Measurements from ENCODE around the gene SLC4A2.
A peak's percentile ranks its signal among the peaks of the same experiment; 100 is the strongest.

SLC4A2 gene

GRCh38 chr7:151064454-151064853 lies 5.1 kb downstream of the SLC4A2 start:
- DNase-seq: no peak

GRCh38 chr7:151064993-151065392 lies 5.6 kb downstream of the SLC4A2 start:
- no peak for DNase-seq

- DNase-seq: no peak
These were observed 6.1 kb downstream of the SLC4A2 start for GRCh38 chr7:151065516-151065915.

GRCh38 chr7:151066273-151066974 lies 7.0 kb downstream of the SLC4A2 start:
- DNase-seq: no peak

GRCh38 chr7:151068069-151068773 lies 8.8 kb downstream of the SLC4A2 start:
- no peak for DNase-seq

- no peak for DNase-seq
These were observed 10.6 kb downstream of the SLC4A2 start for GRCh38 chr7:151069841-151070573.

- no peak for DNase-seq
These were observed 11.2 kb downstream of the SLC4A2 start for GRCh38 chr7:151070574-151070960.

GRCh38 chr7:151071032-151071866 lies 11.9 kb downstream of the SLC4A2 start:
- DNase-seq: no peak

- no peak for DNase-seq
These were observed 14.6 kb downstream of the SLC4A2 start for GRCh38 chr7:151073990-151074389.

- DNase-seq: no peak
These were observed 15.7 kb downstream of the SLC4A2 start for GRCh38 chr7:151074817-151075661.

- no peak for DNase-seq
These were observed 16.2 kb downstream of the SLC4A2 start for GRCh38 chr7:151075662-151075971.

- no peak for DNase-seq
These were observed 16.6 kb downstream of the SLC4A2 start for GRCh38 chr7:151075978-151076426.

GRCh38 chr7:151076863-151077704 lies 17.7 kb downstream of the SLC4A2 start:
- DNase-seq: no peak

GRCh38 chr7:151077705-151078232 lies 18.4 kb downstream of the SLC4A2 start:
- DNase-seq: no peak

- no peak for DNase-seq
These were observed 19.0 kb downstream of the SLC4A2 start for GRCh38 chr7:151078233-151079040.

- DNase-seq: no peak
These were observed 20.0 kb downstream of the SLC4A2 start for GRCh38 chr7:151079199-151079910.

- no peak for DNase-seq
These were observed 20.7 kb downstream of the SLC4A2 start for GRCh38 chr7:151080067-151080521.

- peak; percentile 94 for DNase-seq
These were observed 21.3 kb downstream of the SLC4A2 start, which contains the start of gene FASTK for GRCh38 chr7:151080522-151081169. FASTK (minus strand) TSS chr7:151080809; CDS start chr7:151080766, 43 bp downstream.
